Embryonic facial prominence (tissue), 1 donor: ENCODE measurements around the gene DLST.

Experiments used
- DNase-seq: peaks from one replicate; pipeline ENCODE4 v3.0.0-alpha.2; 2016; ENCODE audit errors: extremely low spot score

Gene DLST

DNA sequence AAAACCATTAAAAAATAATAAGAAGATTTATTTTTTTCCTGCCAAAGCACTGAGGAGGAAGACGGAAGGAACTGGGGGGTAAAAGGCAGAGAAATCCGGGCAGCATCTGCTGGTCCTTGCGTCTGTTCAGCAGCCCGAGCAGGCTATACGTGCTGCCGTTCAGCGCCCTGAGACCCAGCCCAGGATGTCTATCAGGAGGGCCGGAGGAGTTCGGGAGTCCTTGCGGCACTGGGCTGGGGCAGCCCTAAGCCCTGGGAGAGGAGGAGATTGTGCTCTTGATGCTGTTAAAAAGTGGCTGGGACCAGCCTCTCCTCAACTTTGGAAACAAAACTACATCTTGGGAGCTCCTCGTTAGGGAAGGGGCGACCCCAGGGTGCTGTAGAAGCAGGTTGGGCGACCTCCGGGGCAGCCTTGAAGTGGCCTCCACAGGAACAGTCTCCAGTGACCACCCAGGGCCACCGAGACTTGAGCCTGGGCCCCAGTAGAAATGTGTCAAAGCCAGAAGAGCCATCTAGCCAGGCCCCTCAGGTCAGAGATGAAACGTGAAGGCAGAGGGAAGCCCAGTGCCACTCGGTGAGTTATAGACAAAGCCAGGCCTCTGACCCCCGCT is 59.3 kb downstream of the DLST start:
- no peak for DNase-seq

DNA sequence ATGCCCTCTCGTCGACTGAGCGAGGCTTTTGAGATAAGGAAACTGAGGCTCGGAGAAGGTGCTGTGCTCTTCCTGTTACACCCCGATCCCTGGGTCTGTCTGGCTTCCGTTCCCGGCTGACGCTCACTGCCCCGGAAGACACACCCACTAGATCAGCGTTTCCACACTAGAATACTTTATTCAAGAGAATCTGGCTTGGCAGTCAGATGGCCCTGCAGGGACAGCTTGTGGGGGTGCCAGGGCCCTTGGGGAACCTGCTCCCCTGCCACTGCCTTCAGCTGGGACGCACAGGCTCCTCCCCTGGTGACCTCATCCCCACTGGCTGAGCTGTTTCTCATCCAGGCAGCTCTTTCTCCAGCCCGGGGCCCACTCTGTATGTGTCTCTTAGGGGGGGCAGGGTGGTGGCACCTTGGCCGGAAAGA is 60.0 kb downstream of the DLST start:
- no peak for DNase-seq

DNA sequence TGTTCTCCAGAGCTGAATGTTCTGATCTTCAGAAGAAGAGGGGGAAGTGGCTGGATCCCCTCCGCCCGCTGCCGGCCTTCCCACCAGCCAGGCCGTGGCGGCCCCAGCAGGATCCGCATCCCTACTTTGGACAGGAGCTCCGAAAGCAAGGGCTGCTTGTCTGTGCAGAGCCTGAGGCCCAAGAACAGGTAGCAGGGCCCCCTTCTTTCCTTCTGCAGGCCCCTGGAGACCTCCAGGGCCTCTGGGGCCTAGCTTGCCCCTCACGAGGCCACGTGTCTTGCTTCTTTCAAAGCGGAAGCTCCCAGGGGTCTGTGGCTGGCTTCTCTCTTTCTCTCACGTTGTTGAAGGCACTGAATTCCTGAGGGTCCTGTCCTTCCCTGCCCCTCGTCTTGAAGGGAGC is 60.5 kb downstream of the DLST start:
- DNase-seq, result no peak

DNA sequence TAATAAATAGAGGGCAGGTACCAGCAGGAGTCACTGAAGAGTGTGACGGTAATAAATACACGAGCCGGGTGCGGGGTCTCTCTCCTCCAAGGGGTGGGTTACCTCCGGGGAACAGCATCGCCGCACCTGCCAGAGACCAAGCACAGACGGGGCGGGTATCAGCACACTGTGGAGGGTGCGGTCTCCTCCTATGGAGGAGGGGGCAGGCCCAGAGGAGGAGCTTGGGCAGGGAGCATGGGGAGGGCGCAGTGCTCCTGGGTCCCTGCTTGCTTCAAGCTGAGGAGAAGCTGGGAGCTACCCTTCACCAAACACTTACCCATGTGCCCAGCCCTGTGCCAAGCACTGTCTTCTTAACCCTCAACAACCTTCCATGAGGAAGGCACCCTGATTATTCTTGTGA is 60.9 kb downstream of the DLST start:
- no peak for DNase-seq

DNA sequence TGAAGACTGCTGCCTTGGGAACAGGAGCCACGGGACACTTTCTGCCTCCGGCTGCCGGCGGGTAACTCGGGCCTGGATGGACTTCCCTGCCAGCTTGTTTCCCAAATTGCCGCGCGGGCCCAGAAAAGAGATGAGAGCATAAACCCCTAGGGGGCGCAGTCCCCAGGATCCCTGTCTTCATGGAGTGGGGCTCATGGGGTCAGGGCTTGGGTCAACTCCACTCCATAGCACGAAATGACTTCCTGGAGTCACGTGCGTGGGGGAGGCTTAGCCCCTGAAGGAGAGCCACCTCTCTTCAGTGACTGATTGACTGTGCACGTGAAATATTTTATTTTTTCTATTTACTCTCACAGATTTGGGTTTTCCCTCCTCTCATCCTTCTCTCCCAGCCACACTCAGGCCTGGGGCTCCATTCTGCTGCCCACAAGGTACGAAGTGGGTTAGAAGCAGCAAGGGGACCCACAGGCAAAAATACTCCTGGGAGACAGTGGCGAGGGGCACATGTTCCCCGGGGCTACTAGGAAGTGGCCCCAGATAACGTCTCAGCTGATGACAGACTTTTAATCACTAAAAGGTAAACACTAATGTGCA is 63.6 kb downstream of the DLST start:
- DNase-seq, result no peak

DNA sequence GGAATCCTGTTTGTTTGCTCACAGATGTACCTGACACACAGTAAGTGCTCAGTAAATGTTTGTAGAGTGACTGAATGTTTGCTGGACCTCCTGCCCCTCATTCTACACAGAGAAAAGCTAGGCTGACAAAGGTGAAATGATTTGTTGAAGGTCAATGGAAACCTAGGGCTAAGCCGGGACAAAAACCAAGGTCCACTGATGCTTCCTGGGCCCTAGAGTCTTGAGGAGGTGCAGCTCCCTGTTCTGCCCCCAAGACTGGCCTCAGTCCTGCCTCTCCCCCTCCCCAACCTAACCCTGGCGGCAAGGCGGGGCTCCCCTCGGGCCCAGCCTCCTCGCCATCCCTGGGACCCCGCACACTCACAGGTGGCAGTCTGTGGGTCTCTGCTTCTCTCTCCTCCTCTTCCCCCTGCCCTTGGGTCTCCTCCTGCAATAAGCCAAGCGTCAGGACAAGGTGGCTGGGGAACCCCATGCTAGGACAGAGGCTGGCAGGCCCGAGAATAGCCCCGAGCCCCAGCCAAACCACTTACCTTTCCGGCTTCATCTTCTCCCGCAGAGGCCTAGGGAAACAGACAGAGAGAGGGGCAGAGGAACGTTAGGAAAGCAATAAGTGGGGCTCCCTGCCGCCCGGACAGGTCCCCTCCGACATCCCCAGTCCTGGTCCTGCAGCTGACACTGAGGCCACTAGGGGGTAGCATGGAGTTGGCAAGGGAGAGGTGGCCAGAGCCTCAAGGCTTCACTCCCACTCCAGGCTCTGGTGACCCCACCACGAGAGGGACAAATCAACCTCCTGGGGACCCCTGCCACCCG is 64.3 kb downstream of the DLST start:
- peak; percentile 34 for DNase-seq

DNA sequence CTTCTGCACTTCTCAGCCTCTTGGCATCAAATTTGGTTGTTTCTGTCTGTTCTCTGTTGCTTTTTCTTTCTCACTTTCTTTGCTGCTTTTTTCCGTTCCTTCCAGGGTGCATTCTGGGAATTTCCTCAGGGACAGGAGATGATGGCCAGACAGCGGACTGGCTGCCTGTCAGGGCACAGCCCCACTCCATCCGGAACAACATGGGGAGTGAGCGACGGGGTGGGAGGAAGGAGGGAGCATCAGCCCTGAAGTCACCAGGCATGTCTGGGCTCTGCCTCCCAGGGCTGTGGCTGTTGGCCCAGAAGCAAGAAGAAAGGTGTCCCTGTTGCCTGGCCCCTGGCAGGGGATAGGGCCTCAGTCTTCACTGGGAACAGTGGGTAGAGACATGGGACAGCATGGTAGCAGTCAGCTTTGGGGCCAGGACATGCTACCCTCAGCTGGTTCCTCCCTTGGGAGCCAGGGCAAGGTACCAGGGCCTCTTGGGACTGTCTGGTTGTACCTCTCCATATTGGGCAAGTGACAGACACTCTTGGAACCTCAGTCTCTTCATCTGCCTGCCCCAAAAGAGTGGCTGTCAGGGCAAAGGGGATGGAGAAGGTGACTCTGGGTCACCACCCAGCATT is 65.1 kb downstream of the DLST start:
- no peak for DNase-seq

DNA sequence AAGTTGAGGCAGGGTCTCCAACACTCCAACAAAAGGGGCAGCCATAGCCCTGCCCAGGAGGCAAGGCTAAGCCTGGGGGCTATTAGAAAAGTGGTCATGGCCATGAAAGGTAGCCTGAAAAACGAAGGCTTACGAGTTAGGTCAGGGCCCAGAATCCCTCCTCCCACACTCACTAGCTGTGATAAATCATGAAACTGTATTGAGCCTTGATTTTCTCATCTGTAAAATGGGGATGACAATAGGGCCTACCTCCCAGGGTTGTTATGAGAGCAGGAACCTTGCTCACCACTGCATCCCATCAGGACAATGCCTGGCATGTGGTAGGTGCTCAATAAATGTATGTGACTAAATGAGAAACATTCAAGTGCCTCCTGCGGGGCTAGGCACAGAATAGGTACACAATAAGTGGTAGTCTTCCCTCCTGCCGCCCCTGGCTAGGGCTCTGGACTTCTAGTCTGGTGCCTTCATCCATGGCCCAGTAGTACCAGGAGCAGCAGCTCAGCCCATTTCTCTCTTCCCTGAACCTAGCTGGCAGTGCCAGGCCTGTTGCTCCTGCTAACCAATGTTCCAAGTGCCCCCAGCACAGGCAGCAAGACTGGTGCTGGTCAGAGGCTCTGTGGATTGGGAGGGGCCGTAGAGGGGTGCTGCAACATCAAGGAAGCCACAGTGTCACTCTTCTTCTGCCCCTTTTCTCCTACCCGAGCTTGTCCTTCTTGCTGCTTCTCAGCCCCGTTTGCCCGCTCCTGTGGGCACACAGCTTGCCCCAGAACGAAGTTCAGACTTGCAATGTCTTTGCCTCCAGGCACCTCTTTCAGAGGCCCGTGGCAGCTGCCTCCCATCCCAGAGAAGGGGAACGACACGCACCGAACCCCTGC is 65.9 kb downstream of the DLST start:
- DNase-seq, result no peak

DNA sequence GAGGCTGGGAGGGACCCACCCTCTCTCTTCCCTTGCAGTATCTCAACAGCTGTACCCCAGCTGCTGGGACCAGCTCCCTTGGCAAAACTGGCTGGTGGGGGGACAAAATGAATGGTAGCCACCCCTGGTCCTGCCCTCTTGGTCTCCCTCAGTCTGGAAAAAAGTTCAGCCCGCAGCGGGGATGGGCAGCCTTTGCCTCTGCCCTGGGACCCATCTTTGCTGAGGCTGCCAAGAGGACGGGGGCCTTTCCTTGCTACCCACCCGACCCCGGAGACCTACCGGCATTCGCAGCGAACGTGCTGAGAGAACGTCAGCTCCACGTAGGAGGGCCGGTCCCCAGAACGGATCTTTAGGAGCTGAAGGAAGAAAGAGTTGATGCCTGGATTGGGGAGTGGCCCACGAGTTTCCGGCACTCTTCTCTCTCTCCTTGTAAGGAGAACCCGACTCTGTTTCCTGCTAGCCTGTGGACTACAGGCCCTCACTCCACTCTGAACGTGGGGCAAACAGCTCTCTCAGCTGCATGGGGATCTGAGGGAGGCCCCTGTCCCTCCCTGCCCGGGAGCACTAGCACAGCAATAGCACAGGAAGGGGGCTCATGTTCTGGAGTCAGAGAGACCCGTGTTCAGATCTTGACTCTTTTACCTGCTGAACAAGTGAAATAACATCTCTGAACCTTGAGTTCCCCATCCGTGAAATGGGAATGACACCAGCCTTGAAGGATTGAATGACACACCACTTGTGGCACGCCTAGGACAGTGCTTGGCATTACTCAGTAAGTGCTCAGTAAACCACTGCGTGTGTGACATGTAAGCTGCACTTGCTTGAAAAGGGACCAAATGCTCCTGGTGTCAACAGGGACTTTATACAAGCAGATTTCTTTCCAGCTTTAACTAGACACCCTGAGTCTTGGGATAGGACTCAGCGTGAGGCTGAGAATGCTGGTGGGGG is 66.8 kb downstream of the DLST start:
- no peak for DNase-seq

DNA sequence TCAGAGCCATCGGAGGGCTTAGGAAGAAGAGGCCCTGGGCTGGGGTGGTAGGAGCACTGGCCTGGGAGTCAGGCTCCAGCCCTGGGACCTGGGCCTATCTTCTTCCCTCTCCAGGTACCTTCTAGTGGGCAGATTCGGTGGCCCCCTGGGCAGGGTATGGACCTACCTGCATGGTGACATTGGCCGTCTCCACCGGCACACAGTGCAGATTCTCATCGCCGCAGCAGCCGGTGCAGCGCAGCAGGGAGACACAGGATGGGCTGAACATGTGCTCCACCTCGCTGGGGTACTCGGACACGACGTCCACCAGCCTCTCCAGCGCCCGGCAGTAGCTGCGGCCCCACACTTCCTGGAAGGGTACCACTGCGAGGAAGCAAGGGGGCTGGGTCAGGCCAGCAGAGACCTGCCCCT is 67.5 kb downstream of the DLST start:
- DNase-seq, result no peak

DNA sequence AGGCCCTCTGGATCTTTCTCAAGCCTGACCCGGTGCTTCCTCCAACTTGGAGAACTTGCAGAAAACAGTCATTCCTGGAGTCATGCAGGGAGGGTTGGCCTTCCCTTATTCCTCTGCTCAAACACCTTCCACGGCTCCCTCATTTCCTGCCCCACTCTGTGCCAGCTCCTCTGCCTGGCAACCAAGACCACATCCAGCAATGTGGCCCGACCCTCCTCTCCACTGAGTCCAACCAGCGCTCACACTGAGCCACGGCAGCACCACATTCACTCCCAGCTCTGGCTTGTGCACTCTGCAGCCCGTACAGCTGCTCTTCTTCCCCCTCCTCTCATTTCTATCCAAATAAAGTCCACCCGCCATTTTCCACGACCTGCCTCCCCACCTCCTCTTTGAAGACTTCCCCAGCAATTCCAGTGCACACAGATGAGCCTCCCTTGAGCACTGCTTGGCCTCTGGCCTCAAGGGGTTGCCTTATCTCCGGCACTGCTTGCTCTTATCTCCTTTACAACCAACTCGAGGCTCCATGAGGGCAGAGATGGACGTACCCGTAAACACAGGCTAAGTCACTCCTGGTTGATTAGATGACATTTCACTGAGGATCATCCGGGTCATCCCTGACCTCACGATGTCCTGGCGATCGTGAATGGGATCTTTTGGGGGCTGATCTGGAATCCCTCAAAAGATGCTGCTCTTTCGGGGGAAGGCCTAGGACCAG is 68.3 kb downstream of the DLST start:
- DNase-seq, result no peak

DNA sequence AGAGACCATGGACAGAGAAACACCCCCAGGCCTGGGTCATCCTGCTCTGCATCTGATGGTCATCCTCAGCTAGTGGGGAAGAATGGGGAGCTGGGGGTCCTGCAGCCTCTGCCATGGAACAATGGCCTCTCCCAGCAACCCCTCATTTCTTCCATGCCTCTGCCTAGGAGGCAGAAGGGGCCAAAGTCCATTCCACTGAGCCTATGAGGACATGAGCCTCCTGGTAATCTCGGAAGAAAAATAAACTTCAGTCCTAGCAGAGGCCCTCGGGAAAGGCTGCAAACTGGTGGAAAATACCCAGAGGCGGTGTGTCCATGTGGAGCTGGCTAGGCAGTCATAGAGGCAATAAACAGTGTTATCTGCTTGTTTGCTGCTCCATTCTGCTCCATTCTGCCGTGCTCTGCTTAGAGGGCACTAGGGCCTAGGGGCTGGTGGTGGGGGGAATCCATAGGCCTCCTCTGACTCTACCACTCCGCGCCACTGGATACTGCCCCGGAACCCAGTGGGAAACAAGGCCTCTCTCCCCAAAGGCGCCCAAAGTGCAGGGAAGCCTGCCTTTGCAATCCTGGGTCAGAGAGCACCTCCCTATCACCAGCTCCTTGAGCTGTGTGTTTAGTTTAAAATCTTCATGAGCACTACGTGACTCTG is 69.2 kb downstream of the DLST start:
- DNase-seq, result no peak

DNA sequence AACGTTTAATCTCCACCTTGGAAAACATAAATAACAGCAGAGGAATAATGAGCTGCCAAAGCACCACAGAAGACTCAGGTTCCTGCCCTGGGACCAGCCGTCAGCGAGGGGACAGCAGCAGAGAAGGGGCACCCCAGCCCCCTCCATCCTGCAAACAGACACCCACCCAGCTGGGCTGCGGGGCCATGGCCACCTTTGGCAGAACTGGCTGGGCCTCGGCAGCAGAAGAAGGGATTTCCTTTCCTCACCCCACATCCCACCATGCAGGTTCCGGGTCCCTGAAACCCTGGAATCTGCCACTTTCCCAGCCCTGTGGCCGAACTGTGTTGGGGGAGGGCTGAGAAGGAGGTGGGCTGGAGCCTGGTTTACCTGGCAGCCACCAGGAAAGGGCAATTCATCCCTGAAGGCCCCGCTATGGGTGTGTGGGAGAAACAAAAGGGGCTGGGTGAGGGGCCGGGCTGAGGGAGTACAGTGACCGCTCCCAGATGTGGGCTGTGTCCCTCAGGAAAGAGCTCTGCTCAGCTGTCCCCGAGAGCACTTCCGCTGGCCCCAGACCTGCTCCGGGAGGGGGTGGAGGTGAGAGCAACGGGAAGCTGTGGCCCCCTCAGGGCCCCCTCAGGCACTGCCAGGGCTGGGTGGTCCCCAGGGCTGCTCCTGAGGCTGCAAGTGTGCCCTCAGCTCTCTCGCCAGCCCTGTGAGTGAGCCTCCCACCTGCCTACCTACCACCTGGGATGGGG is 69.9 kb downstream of the DLST start:
- no peak for DNase-seq

DNA sequence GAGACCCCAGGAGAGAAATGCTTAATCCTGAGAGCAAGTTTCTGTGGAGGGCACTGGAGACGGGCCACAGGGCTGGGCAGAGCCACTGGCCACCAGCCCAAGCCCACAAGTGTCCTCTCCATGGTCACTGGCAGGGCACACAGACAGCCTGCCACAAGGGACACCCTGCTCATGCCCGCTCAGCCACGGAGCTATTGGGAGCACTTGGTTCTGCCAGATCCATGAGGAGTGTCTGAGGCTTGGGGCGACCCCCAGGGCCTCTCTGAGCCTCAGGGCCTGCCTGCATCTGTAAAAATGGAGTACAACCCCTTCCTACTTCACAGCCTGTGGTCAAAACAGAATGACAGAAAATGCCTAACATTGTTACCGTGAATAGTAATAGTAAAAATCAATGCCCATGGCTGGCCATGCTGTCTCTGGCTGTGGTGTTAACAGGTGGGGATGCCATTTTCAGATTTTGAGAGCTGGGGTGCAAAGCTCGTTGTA is 70.5 kb downstream of the DLST start:
- no peak for DNase-seq

DNA sequence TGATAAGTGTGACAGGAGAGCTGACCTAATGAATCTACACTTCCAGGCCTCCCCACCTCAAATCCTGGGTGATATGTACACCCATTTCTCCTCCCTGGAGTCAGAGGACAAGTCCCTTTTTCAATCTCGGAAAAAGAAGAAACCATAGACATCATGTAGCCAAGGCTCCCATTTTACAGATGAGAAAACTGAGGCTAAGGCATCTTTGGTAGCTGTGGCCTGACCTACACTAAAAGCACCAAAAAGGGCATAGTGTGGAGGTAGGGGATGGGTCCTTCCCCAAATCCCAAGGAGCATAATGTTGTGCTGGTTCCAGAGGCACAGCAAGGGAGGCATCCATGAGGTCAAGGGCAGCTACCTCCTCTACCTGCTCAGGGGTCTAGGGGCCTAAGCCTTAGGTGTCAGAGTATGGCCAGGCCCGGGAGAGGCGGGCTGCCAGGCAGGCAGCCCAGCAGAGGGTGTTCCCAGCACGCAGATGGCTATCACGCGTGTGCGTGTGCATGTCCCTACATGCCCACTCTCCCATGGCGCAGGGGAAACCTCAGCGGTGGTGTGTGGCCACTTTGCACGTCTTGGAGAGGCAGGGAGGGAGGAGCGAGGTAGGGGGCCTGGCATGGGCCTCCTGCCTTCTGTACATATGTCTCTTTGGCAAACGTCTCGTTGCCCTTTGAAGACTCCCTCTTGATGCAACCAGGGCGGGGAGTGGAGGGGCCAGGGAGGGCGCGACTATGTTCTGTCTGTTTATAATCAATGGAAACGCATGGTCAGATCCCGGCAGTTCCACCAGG is 71.2 kb downstream of the DLST start:
- DNase-seq, result no peak
